GM12878 (cell line): ENCODE measurements around the gene NFE2L3.

Experiments used
- CTCF ChIP-seq, 3 experiments: IDR thresholded peaks in 2 of 3; conservative IDR thresholded peaks in 1 of 3; 2 replicates each; pipeline ENCODE4 v1.5.1; 2011; ENCODE audit warnings: low read depth in 3 of 3, low read length in 3 of 3, mild to moderate bottlenecking in 3 of 3, control low read depth in 2 of 3, moderate library complexity in 2 of 3, inconsistent platforms in 1 of 3, mixed read lengths in 1 of 3; ENCODE audit not compliant: control insufficient read depth in 2 of 3, insufficient read depth in 1 of 3; ENCODE audit errors: extremely low read depth in 1 of 3
- EP300 ChIP-seq, 2 experiments: fragments of 150-350 bp in 1 of 2; IDR thresholded peaks; 2 replicates each; pipeline ENCODE4 v1.6.1; 2011 to 2012; ENCODE audit warnings: low read depth in 2 of 2, low read length in 2 of 2, borderline replicate concordance in 1 of 2, improper control_type of control experiment in 1 of 2, inconsistent platforms in 1 of 2; ENCODE audit not compliant: control insufficient read depth in 1 of 2
- JUNB ChIP-seq: IDR thresholded peaks from 2 replicates; pipeline ENCODE4 v1.6.1; 2016; ENCODE audit warnings: antibody characterized with exemption, mild to moderate bottlenecking
- KDM1A ChIP-seq: fragments of 200-600 bp; sonication (generic); IDR thresholded peaks from 2 replicates; pipeline ENCODE4 v1.6.1; 2016; ENCODE audit warnings: borderline replicate concordance
- POLR2A ChIP-seq: IDR thresholded peaks from 2 replicates; pipeline ENCODE4 v1.6.1; 2011; ENCODE audit warnings: low read depth, mild to moderate bottlenecking, low read length
- RAD21 ChIP-seq: IDR thresholded peaks from 2 replicates; pipeline ENCODE4 v1.6.1; 2011; ENCODE audit warnings: mild to moderate bottlenecking, low read depth, low read length, moderate library complexity; ENCODE audit not compliant: insufficient read depth
- REST ChIP-seq: IDR thresholded peaks from 2 replicates; pipeline ENCODE4 v1.6.1; 2012; ENCODE audit warnings: mild to moderate bottlenecking, low read depth, low read length
- TF ChIP-seq, protein P1 (sequence below): IDR thresholded peaks from 2 replicates; pipeline ENCODE4 v1.6.1; 2011; ENCODE audit warnings: mild to moderate bottlenecking, low read depth, low read length, moderate library complexity; ENCODE audit not compliant: insufficient replicate concordance

GRCh38 chr7:26198781-26199169, 46.8 kb downstream of the NFE2L3 start:
- no peak; a peak in 1 of 6 replicates for TF ChIP-seq CTCF (IDR thresholded peaks at IDR 0.05 in 2 of 3, conservative IDR thresholded peaks at IDR 0.05 in 1 of 3; ENCODE audit: control insufficient read depth in 2 of 3, extremely low read depth in 1 of 3, insufficient read depth in 1 of 3, low read depth in 3 of 3, low read length in 3 of 3)
- TF ChIP-seq KDM1A = no peak
- TF ChIP-seq RAD21 = no peak
- no peak for TF ChIP-seq REST
- TF ChIP-seq, protein P1, sequence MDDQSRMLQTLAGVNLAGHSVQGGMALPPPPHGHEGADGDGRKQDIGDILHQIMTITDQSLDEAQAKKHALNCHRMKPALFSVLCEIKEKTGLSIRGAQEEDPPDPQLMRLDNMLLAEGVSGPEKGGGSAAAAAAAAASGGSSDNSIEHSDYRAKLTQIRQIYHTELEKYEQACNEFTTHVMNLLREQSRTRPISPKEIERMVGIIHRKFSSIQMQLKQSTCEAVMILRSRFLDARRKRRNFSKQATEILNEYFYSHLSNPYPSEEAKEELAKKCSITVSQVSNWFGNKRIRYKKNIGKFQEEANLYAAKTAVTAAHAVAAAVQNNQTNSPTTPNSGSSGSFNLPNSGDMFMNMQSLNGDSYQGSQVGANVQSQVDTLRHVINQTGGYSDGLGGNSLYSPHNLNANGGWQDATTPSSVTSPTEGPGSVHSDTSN = no peak
- TF ChIP-seq POLR2A = no peak
- TF ChIP-seq EP300 (IDR thresholded peaks at IDR 0.05; ENCODE audit: borderline replicate concordance in 1 of 2, control insufficient read depth in 1 of 2, low read depth in 2 of 2, low read length in 2 of 2) = no peak
- TF ChIP-seq JUNB = no peak
